NCI-H146 treated with DMSO at 0.1 percent for 48 hours (cell line): ENCODE measurements around the gene FABP7.
"Not testable (repeated sequence)": the region's sequence is repeated elsewhere in the genome, so short reads cannot be mapped to it uniquely, and the experiment has no call there.

Source experiments
- DNase-seq: peaks from one replicate; lab custom pipeline; 2025; ENCODE audit not compliant: unreplicated experiment; lab: John Stamatoyannopoulos, UW

Gene FABP7

DNA sequence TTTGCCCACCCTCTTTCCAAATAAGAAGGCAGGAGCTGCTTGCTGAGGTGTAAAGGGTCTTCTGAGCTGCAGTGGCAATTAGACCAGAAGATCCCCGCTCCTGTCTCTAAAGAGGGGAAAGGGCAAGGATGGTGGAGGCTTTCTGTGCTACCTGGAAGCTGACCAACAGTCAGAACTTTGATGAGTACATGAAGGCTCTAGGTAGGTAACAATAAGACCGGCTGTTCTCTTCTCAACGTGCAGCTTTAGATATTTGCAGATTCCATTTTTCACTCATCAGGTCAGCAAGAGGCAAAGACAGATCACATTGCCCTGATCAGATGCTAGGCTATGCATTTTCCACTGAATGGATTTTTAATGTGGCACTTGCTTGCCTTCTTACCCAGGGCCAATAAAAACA is at the start of gene FABP7:
TSS of gene FABP7 (plus strand) at position 50 of the 400 bp plus-strand sequence. CDS start at position 129, 79 bp downstream.
- no peak for DNase-seq

DNA sequence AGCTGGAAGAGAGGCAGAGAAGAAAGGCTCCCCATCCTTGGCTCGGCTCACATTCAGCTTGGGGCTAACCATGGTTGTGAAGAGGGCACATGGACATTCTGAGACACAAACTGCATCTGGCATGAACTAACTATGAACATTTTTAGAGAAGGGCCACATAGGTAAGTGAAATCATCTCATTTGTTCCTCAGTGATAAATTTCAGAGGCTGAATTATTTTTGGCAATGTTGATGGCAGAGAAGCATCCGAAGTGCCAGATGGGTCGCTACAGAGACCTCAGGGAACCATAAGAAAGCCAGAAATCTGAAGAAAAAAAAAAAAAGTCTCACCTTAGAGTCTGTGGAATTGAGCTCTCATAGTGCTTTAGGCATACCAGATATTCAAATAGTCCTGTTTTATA is 49.2 kb upstream of the FABP7 start:
- DNase-seq, result no peak

DNA sequence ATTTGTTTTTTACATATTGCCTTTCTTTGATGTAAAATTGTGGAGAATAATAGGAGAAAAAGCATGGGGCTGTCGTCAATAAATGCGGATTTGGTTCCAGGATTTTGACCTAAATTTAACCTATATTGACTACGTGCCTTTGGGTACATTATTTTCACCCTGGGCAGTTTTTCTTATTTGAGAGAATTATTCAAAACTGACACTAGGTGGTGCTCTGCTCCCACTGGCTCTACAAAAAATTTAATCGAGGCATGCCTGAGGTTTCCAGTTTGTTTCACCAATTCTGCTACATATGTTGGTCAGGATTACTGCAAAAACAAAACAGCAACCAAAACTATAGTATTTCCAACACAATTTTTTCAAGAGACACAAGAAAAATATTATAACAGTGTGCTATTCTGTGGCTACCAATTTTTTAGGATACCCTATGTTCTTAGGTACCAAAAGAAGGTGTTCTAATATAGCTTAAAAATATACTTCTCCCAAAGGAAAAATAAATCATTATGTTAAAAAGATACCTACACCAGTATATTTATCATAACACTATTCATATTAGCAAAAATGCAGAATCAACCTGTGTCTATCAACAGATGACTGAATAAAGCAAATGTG is 48.6 kb upstream of the FABP7 start:
- DNase-seq, result peak; percentile 76

DNA sequence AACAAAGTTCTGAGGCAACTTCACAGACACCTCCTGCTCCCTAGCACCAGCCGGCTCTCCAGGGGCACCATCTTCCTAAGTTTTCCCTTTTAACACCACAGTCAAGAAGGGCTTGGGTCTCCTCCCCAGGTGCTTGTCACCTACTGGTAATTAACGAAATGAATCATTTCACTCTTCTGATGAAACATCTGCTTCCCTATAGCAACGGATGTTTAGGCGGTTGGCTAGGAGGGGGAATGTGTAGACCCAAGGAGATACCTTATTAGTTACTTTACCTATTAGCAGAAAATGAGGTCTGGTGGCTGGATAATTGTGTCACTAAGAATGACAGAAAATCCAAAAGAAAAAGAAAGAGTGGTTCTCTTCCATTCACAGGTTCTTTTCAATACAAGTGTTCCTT is 46.3 kb upstream of the FABP7 start:
- DNase-seq, result peak; percentile 89

GRCh38 chr6:122734529-122735395 is 44.8 kb upstream of the FABP7 start:
- no peak for DNase-seq

DNA sequence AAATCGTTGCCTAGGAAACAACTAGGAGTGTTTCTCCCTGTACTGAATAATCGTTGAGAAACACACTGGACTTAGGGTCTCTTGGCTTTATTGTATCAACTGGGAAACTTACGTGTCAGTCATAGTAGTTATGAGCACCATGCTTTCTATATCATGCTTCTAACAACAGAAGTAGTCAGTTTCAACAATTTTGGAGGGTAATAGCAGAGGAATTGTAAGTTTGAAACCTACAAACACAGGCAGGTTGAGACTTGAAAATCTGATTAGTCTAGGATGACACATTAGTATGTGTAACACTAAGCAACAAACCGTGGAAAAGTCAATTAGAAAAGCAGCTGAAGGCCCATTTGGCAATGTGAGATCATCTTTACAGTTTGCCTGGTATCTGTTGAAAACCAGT is 43.9 kb upstream of the FABP7 start:
- peak; percentile 87 for DNase-seq

GRCh38 chr6:122736163-122736562 is 43.4 kb upstream of the FABP7 start:
- peak; percentile 87 for DNase-seq

DNA sequence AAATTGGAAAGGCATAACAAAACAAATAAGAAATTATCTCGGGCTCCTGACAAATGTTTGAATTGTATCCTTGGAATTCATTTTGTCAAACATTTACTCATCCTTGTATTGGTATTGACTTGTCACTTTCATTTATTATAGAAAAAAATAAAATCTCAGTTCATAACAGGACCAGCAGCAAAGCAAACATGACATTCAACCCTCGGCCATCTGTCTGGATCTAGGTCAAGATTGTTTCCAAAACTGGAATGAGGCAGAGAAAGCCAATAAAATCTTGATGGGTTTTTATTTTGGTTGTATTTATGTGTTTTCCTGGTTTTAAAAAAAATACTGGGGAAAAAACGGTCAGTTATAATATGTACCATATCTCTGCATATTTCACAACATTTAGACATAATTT is 42.9 kb upstream of the FABP7 start:
- DNase-seq, result peak; percentile 71

DNA sequence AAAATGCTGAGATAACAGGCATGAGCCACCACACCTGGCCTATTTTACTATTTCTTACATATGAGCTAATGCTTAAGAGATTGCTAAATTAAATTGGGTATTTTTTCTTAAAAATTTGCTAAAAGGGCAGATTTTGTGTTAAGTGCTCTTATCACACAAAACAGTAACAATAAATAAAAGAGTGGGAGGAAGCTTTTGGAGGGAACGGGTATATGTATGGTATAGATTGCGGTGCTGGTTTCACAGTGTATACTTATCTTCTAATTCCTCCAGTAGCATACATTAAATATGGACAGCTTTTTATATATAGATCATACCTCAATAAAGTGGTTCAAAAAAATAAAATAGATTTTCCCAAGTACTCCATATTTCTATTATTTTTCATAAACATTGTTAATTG is 39.4 kb upstream of the FABP7 start:
- DNase-seq, result no peak

DNA sequence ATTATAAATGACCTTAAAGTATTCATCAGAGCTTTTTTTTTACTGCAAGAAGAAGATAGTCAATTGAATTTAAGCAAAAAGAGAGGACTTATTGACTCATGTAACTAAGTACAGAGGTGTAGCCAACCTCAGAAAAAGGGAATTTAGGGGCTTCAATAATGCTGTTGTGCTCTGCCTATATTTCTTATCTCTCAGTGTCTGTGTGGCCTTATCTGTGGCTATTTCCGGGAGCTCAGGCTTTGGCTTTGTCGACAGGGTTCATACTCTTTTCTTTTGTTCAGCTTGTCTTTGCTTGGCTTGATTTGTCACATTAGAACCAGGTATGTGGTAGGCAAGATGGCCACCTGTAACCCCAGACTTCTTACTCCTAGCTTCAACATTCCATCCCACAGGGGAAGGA is 38.6 kb upstream of the FABP7 start:
- no peak for DNase-seq

GRCh38 chr6:122744247-122744646 is 35.3 kb upstream of the FABP7 start:
- not testable (repeated sequence) for DNase-seq

DNA sequence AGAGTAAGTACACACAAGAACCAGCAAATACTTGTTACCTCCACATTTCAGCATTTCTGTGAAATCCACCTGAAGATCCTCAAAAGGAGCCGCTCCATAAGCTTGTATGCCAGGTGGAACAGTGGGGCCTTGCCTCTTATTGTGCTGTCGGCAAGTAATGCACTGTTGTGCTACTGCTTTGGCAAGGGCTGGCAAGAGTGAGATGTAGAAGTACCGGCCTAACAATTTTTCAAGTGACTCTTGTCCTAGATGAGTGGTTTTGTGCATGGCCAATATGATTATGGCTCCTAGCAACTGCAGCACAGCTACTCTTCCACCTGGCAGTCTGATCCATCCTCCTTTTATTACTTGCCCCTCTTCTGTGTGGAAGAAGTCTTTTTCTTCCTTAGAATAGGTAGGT is 34.7 kb upstream of the FABP7 start:
- DNase-seq, result not testable (repeated sequence)

DNA sequence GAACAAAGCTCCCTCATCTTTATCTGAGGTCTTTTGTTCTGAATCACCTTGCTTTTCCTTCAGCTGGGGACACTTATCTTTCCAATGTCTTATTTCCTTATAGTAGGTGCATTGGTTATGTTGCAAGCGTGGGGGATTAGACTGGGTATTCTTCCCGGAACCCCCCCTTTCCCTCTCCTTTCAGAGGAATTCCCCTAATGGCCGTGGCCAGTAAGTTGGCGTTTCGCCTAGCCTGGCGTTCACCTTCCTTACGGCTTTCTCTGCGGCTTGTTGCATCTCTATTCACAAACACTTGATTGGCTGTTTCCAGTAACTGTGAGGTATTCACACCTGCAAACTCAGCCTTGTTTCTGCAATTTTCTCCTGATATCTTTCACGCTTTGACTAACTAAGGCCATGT is 32.8 kb upstream of the FABP7 start:
- DNase-seq, result no peak

DNA sequence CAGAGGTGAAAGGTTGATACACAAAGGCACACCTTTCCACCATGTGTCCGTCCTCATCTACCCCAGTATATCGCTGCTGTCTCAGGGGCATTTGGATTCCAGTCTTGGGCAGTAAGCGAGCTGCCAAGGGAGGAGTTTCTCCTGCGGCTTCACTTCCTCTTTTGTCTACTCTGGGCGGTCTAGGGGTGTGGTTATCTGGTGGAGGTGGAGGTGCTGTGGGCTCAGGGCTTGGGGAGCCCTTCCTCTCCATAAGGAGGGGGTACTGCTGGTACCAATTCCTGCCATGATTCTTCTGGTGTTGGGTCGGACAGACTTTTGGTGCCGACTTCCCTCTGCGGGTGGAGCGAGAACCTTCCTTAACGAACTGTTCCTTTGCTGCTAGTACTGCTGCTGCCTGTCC is 31.9 kb upstream of the FABP7 start:
- no peak for DNase-seq

DNA sequence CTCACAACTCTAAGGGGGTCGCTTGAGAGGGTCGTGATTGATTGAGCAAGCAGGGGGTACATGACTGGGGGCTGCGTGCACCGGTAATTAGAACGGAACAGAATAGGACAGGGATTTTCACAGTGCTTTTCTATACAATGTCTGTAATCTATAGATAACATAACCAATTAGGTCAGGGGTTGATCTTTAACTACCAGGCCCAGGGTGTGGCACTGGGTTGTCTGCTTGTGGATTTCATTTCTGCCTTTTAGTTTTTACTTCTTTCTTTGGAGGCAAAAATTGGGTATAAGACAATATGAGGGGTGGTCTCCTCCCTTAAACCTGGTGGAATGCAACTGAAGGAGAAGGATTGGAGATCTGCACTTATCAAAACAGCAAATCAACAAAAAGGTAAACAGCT is 30.6 kb upstream of the FABP7 start:
- not testable (repeated sequence) for DNase-seq

GRCh38 chr6:122749451-122750050 is 30.0 kb upstream of the FABP7 start:
- no peak for DNase-seq

GRCh38 chr6:122751326-122751725 is 28.2 kb upstream of the FABP7 start:
- no peak for DNase-seq

GRCh38 chr6:122752459-122752858 is 27.1 kb upstream of the FABP7 start:
- DNase-seq, result no peak

GRCh38 chr6:122753000-122753687 is 26.4 kb upstream of the FABP7 start:
- DNase-seq, result no peak

DNA sequence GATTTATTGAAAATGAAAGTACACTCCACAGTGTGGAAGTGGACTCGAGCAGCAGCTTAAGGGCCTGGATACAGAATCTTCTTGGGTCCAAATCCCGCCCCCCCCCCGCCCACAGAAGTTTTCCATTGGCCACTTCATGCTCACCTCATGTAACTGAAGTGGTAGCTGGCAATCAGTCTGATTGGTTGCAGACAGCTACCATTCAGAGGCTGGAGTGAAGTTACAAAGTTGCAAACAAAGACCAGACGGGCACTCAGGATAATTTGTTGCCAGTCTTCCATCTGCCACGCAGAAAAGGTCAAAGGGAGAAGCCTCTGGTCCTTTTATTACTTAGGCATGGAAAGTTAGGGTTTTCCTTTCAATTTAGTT is 25.8 kb upstream of the FABP7 start:
- DNase-seq, result no peak

DNA sequence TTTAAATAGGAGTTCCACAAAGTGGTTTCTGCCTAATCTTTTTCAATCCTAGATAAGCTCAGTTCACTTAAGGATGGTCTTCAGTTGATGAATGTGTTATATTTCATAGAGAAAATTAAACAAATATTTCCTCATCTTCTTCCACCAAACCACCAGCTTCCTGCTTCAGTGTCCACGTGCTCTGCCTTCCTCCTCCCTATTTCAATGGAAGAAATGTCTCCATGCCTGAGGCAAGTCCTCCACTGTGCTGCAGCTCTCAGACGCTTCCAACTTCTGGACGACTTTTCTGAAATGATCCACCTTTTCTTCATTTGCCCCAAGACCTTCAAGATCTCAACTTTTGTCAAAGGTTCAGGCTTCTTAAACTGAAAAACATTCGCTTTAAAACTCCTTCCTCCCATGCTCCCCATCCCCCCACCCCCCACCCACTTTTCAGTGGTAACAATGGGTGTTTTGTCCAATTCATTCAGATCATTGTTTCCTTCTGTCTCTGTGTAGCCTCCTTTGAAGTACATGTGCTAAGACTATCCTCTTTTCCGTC is 25.3 kb upstream of the FABP7 start:
- DNase-seq, result no peak
